ENCODE measurements around the gene RTTN. TPM values are rescaled to one million over a fixed set of nuclear protein-coding genes. Genes with fewer than 3 reads are reported as not detected.

RTTN gene
- total and polyA plus RNA-seq, 9 of the 15 experiments (the other 6 are each of a cell fraction or from before 2014, with no cell fraction given): 3.1 to 18.3 (median 10.6) TPM

DNA sequence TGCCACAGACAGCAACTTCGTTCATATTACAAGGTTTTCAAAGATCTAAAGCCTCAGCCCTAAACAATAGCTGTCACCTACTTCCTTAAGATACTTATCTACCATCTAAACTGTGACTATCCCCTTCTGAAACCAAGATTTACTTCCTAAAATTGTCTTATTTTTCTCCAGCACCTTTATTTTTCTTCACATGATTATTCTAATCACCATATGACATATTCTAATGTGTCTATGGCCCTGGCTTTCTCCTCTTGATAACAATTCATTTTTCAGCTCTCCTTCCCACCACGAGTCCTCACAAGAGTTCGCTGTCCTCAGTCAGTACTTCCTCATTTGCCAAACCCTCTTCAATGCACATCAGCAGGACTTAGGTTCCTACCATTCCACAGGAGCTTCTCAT is 53.9 kb downstream of the RTTN start (continued):
- TF ChIP-seq MAZ (CRISPR knock-in tag; conservative IDR thresholded peaks at IDR 0.05 in 1 of 2, IDR thresholded peaks at IDR 0.05 in 1 of 2) (no peak), PRPF4 (IDR thresholded peaks at IDR 0.05; ENCODE audit: insufficient read depth, low read depth, low read length, poor library complexity, severe bottlenecking) (no peak), POLR2G (IDR thresholded peaks at IDR 0.05; ENCODE audit: low read depth, low read length) (no peak), CREBBP (IDR thresholded peaks at IDR 0.05; ENCODE audit: low read depth, low read length) (no peak), TBP (optimal IDR thresholded peaks at IDR 0.05; ENCODE audit: low read depth, low read length) (no peak), NCOR1 (IDR thresholded peaks at IDR 0.05) (peak; percentile 41; the same call in 1 of the 2 replicates), ZNF707 (CRISPR knock-in tag; conservative IDR thresholded peaks at IDR 0.05) (no peak), RFX5 (IDR thresholded peaks at IDR 0.05; ENCODE audit: low read depth, low read length) (no peak), RAD21 (CRISPR knock-in tag; conservative IDR thresholded peaks at IDR 0.05 in 1 of 2, IDR thresholded peaks at IDR 0.05 in 1 of 2) (no peak), E2F6 (IDR thresholded peaks at IDR 0.05; ENCODE audit: borderline replicate concordance in 1 of 2, extremely low read depth in 1 of 2, insufficient read depth in 1 of 2, insufficient read length in 1 of 2, low read depth in 1 of 2, low read length in 1 of 2, poor library complexity in 1 of 2, severe bottlenecking in 1 of 2) (no peak), MEIS2 (IDR thresholded peaks at IDR 0.05; ENCODE audit: partially characterized antibody) (peak; percentile 71), ZC3H11A (IDR thresholded peaks at IDR 0.05; ENCODE audit: low read depth, low read length) (no peak), SAFB2 (IDR thresholded peaks at IDR 0.05; ENCODE audit: borderline replicate concordance, low read depth, low read length, severe bottlenecking) (no peak), HMG20B (CRISPR knock-in tag; IDR thresholded peaks at IDR 0.05) (no peak), GABPB2 (CRISPR knock-in tag; conservative IDR thresholded peaks at IDR 0.05) (no peak), ZNF408 (CRISPR knock-in tag; IDR thresholded peaks at IDR 0.05; ENCODE audit: low read depth) (no peak), PTRF (tag; IDR thresholded peaks at IDR 0.05) (no peak), NFIX (CRISPR knock-in tag; IDR thresholded peaks at IDR 0.05; ENCODE audit: low read depth) (no peak)
- TF ChIP-seq, protein P1, sequence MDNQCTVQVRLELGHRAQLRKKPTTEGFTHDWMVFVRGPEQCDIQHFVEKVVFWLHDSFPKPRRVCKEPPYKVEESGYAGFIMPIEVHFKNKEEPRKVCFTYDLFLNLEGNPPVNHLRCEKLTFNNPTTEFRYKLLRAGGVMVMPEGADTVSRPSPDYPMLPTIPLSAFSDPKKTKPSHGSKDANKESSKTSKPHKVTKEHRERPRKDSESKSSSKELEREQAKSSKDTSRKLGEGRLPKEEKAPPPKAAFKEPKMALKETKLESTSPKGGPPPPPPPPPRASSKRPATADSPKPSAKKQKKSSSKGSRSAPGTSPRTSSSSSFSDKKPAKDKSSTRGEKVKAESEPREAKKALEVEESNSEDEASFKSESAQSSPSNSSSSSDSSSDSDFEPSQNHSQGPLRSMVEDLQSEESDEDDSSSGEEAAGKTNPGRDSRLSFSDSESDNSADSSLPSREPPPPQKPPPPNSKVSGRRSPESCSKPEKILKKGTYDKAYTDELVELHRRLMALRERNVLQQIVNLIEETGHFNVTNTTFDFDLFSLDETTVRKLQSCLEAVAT (IDR thresholded peaks at IDR 0.05): no peak
- TF ChIP-seq, protein P2, sequence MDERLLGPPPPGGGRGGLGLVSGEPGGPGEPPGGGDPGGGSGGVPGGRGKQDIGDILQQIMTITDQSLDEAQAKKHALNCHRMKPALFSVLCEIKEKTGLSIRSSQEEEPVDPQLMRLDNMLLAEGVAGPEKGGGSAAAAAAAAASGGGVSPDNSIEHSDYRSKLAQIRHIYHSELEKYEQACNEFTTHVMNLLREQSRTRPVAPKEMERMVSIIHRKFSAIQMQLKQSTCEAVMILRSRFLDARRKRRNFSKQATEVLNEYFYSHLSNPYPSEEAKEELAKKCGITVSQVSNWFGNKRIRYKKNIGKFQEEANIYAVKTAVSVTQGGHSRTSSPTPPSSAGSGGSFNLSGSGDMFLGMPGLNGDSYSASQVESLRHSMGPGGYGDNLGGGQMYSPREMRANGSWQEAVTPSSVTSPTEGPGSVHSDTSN (CRISPR knock-in tag; IDR thresholded peaks at IDR 0.05; ENCODE audit: low read depth): no peak
- TF ChIP-seq, protein P2 (tag; conservative IDR thresholded peaks at IDR 0.05; ENCODE audit: low read depth): peak; percentile 69
- TF ChIP-seq, protein P3, sequence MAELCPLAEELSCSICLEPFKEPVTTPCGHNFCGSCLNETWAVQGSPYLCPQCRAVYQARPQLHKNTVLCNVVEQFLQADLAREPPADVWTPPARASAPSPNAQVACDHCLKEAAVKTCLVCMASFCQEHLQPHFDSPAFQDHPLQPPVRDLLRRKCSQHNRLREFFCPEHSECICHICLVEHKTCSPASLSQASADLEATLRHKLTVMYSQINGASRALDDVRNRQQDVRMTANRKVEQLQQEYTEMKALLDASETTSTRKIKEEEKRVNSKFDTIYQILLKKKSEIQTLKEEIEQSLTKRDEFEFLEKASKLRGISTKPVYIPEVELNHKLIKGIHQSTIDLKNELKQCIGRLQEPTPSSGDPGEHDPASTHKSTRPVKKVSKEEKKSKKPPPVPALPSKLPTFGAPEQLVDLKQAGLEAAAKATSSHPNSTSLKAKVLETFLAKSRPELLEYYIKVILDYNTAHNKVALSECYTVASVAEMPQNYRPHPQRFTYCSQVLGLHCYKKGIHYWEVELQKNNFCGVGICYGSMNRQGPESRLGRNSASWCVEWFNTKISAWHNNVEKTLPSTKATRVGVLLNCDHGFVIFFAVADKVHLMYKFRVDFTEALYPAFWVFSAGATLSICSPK (IDR thresholded peaks at IDR 0.05; ENCODE audit: borderline replicate concordance): no peak
